Fibroblast of lung (primary cell): ENCODE data around the gene OTUD3.

Experiments used
- EZH2 ChIP-seq: IDR thresholded peaks from 2 replicates; pipeline ENCODE4 v1.5.1; 2012; ENCODE audit warnings: low read length, control low read depth, mild to moderate bottlenecking; ENCODE audit errors: missing control alignments
- TF ChIP-seq, protein P1 (sequence below), 2 donors: IDR thresholded peaks in 1 of 2; conservative IDR thresholded peaks in 1 of 2; 1 replicate in 1 of 2; 2 replicates in 1 of 2; pipeline ENCODE4 v1.5.1; 2011 to 2012; ENCODE audit warnings: low read length in 2 of 2, control low read depth in 1 of 2, inconsistent platforms in 1 of 2, low read depth in 1 of 2, mild to moderate bottlenecking in 1 of 2

- TF ChIP-seq, protein P1, sequence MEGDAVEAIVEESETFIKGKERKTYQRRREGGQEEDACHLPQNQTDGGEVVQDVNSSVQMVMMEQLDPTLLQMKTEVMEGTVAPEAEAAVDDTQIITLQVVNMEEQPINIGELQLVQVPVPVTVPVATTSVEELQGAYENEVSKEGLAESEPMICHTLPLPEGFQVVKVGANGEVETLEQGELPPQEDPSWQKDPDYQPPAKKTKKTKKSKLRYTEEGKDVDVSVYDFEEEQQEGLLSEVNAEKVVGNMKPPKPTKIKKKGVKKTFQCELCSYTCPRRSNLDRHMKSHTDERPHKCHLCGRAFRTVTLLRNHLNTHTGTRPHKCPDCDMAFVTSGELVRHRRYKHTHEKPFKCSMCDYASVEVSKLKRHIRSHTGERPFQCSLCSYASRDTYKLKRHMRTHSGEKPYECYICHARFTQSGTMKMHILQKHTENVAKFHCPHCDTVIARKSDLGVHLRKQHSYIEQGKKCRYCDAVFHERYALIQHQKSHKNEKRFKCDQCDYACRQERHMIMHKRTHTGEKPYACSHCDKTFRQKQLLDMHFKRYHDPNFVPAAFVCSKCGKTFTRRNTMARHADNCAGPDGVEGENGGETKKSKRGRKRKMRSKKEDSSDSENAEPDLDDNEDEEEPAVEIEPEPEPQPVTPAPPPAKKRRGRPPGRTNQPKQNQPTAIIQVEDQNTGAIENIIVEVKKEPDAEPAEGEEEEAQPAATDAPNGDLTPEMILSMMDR (conservative IDR thresholded peaks at IDR 0.05 in 1 of 2, IDR thresholded peaks at IDR 0.05 in 1 of 2; ENCODE audit: low read depth in 1 of 2, low read length in 2 of 2): no peak
- no peak for TF ChIP-seq EZH2
Observed at GRCh38 chr1:19866029-19866428, 16.2 kb upstream of the OTUD3 start.
